Measurements from ENCODE around the gene CTSH. TPM values are rescaled to one million over a fixed set of nuclear protein-coding genes. Genes with fewer than 3 reads are reported as not detected.
"Not testable (repeated sequence)": the region's sequence is repeated elsewhere in the genome, so short reads cannot be mapped to it uniquely, and the experiment has no call there.

CTSH gene
- total RNA-seq, 1 donor from 2014 or later = 52.6 TPM

GRCh38 chr15:78880813-78881212 is 64.0 kb downstream of the CTSH start:
- intact Hi-C loops (cut with micrococcal nuclease) = no loop called here
- no peak for TF ChIP-seq CTCF (IDR thresholded peaks at IDR 0.05; ENCODE audit: borderline replicate concordance)
- H3K27me3 ChIP-seq (ENCODE audit: low read depth) = no peaks in the 10 kb centered on the region
- peaks cover 26% of the 10 kb centered on the region for H3K36me3 ChIP-seq
- H3K27ac ChIP-seq (replicated peaks) = no peak overlapping the region
- no peak for DNase-seq
- H3K9me3 ChIP-seq (replicated peaks) = no peaks in the 10 kb centered on the region
- H3K4me3 ChIP-seq = no peak overlapping the region
- H3K4me1 ChIP-seq = peaks cover 95% of the 10 kb centered on the region

GRCh38 chr15:78880242-78880533 is 64.7 kb downstream of the CTSH start:
- intact Hi-C loops (cut with micrococcal nuclease) = no loop called here
- H3K27ac ChIP-seq (replicated peaks) = no peak overlapping the region
- H3K27me3 ChIP-seq (ENCODE audit: low read depth) = no peaks in the 10 kb centered on the region
- peaks cover 23% of the 10 kb centered on the region for H3K36me3 ChIP-seq
- H3K4me1 ChIP-seq = peaks cover 95% of the 10 kb centered on the region
- H3K9me3 ChIP-seq (replicated peaks) = no peaks in the 10 kb centered on the region
- H3K4me3 ChIP-seq = no peak overlapping the region
- DNase-seq = no peak
- TF ChIP-seq CTCF (IDR thresholded peaks at IDR 0.05; ENCODE audit: borderline replicate concordance) = no peak

- DNase-seq = no peak
- no peaks in the 10 kb centered on the region for H3K27me3 ChIP-seq (ENCODE audit: low read depth)
- peaks cover 95% of the 10 kb centered on the region for H3K4me1 ChIP-seq
- H3K36me3 ChIP-seq = peaks cover 23% of the 10 kb centered on the region
- no peak for TF ChIP-seq CTCF (IDR thresholded peaks at IDR 0.05; ENCODE audit: borderline replicate concordance)
- H3K9me3 ChIP-seq (replicated peaks) = no peaks in the 10 kb centered on the region
- H3K27ac ChIP-seq (replicated peaks) = peak overlapping the region; percentile 5
- intact Hi-C loops (cut with micrococcal nuclease) = no loop called here
- no peak overlapping the region for H3K4me3 ChIP-seq
Measured at GRCh38 chr15:78879517-78880241, 65.2 kb downstream of the CTSH start.

- Histone ChIP-seq H3K4me1 (peaks cover 98% of the 10 kb centered on the region), H3K4me3 (peak overlapping the region; percentile 81), H3K9me3 (replicated peaks) (no peaks in the 10 kb centered on the region), H3K27me3 (ENCODE audit: low read depth) (no peaks in the 10 kb centered on the region), H3K27ac (replicated peaks) (no peak overlapping the region), H3K36me3 (peaks cover 23% of the 10 kb centered on the region)
- TF ChIP-seq CTCF (IDR thresholded peaks at IDR 0.05; ENCODE audit: borderline replicate concordance) = no peak
- intact Hi-C loops (cut with micrococcal nuclease) = no loop called here
- DNase-seq = no peak
Measured at GRCh38 chr15:78878356-78878755, 66.5 kb downstream of the CTSH start.

- peak overlapping the region; percentile 81 for H3K4me3 ChIP-seq
- peaks cover 10% of the 10 kb centered on the region for H3K36me3 ChIP-seq
- intact Hi-C loops (cut with micrococcal nuclease); DNase-seq; H3K27ac ChIP-seq (replicated peaks); H3K27me3 ChIP-seq (ENCODE audit: low read depth); H3K9me3 ChIP-seq (replicated peaks): not testable (repeated sequence)
- peaks cover 97% of the 10 kb centered on the region for H3K4me1 ChIP-seq
Measured at GRCh38 chr15:78876954-78877353, 67.9 kb downstream of the CTSH start.

- no peaks in the 10 kb centered on the region for H3K36me3 ChIP-seq
- no peaks in the 10 kb centered on the region for H3K27me3 ChIP-seq (ENCODE audit: low read depth)
- H3K27ac ChIP-seq (replicated peaks) = peak overlapping the region; percentile 98
- H3K4me1 ChIP-seq = peaks cover 81% of the 10 kb centered on the region
- intact Hi-C loops (cut with micrococcal nuclease) = no loop called here
- TF ChIP-seq CTCF (IDR thresholded peaks at IDR 0.05; ENCODE audit: borderline replicate concordance) = no peak
- H3K4me3 ChIP-seq = peak overlapping the region; percentile 81
- H3K9me3 ChIP-seq (replicated peaks) = no peaks in the 10 kb centered on the region
- no peak for DNase-seq
Measured at GRCh38 chr15:78875107-78875914, 69.5 kb downstream of the CTSH start.
